HL-60/S4 (cell line): Measurements from ENCODE around the gene ABI3.
"Not testable (repeated sequence)": the region's sequence is repeated elsewhere in the genome, so short reads cannot be mapped to it uniquely, and the experiment has no call there.

Experiments
- in situ Hi-C: fragments of 300-500 bp; cut with MboI; formaldehyde crosslinking; loops from 2 replicates; pipeline ENCODE4 v1.14.3; 2022; ENCODE audit warnings: low sequenced_read_pairs

ABI3 gene

GRCh38 chr17:49210158-49211029 is at the start of gene ABI3, which contains the start of gene GNGT2:
ABI3 (plus strand) TSS chr17:49210707; CDS start chr17:49210725, 18 bp downstream.
GNGT2 (minus strand) TSS chr17:49210574; CDS start chr17:49207422, 3,152 bp downstream.
- in situ Hi-C loops, result no loop called here

DNA sequence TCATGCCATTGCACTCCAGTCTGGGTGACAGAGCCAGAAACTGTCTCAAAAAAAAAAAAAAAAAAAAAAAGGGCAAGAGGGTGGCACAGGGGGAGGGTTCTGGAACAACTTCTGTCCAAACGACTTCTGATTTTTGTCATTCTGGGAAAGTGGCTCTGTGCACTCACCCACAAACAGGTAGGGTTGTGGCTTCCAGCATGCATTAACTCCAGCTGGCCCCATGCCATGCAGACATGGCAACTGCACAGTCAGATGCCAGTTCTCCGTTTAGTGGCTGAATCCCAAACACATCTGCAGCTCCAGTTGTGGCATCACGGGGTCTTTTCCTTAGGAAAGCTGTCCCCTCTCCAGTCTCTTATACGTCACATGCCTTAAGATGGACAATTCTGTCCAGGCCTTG is 47.6 kb upstream of the ABI3 start:
- in situ Hi-C loops, result no loop called here

GRCh38 chr17:49165143-49165542 is 45.4 kb upstream of the ABI3 start:
- in situ Hi-C loops, result no loop called here

DNA sequence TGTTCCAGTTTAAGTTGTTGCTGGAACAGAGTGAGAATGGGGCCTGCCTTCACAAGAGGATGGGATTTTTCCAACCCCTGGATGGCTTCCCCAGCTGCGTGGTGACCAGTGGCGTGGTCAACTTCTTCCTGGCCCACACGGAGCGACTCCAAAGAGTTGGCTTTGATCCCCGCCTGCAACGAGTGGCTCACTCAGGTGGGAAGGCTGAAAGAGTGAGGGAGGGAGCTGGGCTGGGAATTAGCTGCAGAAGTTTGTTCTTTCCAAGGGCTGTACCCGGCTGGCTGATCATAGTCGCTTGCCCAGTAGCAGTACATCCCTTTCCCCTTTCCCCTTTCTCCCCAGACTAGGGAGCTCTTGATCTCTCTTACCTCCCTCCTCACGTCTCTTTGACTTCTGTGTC is 41.8 kb upstream of the ABI3 start:
- in situ Hi-C loops, result no loop called here

DNA sequence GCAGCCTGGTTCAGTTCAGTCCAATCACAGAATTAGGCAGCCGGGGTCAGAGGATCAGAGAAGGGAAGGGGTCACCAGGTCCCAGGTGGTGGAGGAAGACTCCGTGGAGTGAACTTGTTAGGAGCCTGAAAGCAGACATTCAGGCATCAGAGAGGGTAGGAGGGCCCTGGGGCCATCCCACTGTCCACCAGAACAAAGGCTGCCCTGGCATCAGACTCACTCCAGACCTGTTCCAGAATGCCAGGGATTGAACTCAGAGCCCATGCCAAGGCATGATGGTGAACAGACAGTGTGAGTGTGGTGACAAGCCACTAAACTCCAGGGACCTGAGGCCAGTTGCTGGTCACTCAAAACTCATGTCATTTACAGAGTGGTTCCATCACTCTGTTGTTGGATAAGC is 40.3 kb upstream of the ABI3 start:
- in situ Hi-C loops, result loop anchor here (10.0 kb wide), 1 partner anchor 115 kb away; no protein-coding TSS in a partner anchor

DNA sequence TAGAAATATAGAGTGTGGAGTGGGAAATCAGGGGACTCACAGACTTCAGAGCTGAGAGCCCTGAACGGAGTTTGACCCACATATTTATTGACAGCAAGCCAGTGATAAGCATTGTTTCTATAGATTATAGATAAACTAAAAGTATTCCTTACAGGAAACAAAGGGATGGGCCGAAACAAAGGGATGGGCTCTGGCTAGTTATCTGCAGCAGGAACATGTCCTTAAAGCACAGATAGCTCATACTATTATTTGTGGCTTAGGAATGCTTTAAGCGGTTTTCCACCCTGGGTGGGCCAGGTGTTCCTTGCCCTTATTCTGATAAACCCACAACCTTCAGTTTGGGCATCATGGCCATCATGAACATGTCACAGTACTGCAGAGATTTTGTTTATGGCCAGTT is 39.8 kb upstream of the ABI3 start:
- in situ Hi-C loops, result loop anchor here (10.0 kb wide), 1 partner anchor 114 kb away; no protein-coding TSS in a partner anchor

GRCh38 chr17:49175978-49176377 is 34.5 kb upstream of the ABI3 start:
- in situ Hi-C loops, result loop anchor here (10.0 kb wide), 1 partner anchor 109 kb away; no protein-coding TSS in a partner anchor

DNA sequence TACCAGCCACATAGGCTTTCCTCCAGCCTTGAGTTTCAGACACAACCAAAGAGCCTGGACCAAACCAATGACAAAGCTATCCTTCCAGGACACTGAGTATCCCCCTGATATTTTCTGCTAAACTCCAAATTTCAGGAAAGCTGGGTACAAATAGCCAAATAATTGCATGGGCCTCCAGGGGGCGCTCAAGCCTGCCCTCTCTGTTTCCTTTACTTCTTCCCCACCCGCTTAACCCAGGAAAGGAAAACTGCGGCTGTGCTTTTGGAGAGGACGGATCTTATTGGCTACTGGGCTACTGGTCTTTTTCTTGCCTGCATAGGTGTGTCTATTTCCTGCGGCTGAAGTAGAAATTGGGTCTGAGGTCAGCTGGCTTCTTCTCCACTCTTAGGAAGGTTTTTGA is 30.2 kb upstream of the ABI3 start:
- in situ Hi-C loops, result no loop called here

DNA sequence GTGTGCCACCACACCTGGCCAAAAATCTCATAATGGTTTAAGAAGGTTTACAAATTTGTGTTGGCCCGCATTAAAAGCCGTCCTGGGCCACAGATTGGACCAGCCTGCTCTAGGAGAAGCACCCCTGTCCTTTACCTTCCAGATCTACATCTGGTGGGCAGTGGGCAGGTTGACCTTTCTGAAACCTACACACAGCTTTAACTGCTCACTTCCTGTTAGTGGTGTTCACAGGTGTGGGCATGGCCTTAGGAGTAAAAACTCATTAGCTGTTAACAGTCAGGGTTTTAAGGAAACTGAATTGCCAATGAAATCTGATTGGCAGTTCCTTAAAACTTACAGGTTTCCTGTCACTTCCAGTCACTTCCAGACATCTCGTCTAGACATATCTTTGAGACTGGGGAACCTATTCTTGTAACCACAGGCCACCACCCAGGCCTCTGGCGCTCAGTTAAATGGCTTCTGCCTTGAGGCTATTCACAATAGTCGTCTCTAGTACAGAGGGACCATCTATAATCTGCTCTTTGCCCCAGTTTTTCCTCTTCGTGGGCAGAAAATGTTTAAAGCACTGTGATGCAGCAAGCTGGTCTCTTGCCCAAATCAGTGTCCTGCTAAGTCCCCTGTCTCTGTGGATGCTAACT is 29.4 kb upstream of the ABI3 start:
- in situ Hi-C loops, result no loop called here

DNA sequence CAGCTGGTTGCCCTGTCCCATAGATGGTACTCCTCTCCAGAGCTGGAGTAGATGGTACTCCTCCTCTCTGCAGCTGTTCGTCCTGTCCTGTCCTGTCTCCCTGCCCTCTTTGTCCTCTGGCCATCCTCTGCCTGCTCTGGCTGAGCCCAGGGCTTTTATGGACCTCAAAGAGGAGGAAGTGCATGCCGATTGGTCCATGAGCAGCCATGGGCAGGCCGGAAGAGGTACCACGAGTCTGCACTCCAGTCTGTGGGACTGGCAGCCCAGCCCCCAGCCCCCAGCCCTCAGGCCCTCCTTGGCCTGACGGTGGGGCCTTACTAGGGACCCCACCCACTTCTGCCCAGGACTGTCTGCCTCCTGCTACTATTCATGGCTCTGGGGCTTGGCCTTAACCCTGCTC is 27.2 kb upstream of the ABI3 start:
- in situ Hi-C loops, result no loop called here

GRCh38 chr17:49183801-49184200 is 26.7 kb upstream of the ABI3 start:
- in situ Hi-C loops, result no loop called here

- in situ Hi-C loops, result not testable (repeated sequence)
These were observed 26.0 kb upstream of the ABI3 start for GRCh38 chr17:49184522-49184921.

DNA sequence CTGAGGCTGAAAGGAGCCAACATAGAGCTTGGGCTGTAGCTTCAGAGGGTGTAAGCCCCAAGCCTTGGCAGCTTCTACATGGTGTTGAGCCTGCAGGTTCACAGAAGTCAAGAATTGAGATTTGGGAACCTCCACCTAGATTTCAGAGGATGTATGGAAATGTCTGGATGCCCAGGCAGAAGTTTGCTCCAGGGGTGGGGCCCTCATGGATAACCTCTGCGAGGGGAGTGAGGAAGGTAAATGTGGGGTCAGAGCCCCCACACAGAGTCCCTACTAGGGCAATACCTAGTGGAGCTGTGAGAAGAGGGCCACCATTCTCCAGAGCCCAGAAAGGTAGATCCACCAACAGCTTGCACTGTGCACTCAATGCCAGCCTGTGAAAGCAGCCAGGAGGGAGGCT is 25.1 kb upstream of the ABI3 start:
- in situ Hi-C loops, result not testable (repeated sequence)

GRCh38 chr17:49187301-49187700 is 23.2 kb upstream of the ABI3 start:
- in situ Hi-C loops, result no loop called here

GRCh38 chr17:49190932-49191331 is 19.6 kb upstream of the ABI3 start:
- in situ Hi-C loops, result no loop called here

DNA sequence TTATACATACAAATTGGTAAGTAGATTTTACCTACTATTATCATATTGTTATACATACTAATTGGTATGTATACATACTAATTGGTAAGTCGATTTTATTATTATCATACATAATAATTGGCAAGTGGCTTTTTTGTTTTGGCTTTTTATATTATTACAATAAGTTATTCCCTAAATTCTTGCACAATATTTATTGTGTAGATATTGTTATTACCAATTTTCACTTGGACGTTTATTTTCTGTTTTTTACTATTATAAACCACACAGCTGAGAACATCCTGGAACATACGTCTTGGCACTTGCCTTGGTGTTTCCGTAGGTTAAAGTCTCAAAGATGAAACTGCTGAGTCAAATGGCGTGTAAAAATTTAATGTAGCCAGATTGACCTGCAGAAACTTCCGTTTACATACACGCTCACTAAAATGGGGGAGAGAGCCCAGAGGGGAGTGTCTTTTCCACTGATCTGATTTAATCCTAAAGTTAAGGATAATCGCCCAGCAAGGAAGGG is 19.0 kb upstream of the ABI3 start:
- in situ Hi-C loops, result no loop called here

DNA sequence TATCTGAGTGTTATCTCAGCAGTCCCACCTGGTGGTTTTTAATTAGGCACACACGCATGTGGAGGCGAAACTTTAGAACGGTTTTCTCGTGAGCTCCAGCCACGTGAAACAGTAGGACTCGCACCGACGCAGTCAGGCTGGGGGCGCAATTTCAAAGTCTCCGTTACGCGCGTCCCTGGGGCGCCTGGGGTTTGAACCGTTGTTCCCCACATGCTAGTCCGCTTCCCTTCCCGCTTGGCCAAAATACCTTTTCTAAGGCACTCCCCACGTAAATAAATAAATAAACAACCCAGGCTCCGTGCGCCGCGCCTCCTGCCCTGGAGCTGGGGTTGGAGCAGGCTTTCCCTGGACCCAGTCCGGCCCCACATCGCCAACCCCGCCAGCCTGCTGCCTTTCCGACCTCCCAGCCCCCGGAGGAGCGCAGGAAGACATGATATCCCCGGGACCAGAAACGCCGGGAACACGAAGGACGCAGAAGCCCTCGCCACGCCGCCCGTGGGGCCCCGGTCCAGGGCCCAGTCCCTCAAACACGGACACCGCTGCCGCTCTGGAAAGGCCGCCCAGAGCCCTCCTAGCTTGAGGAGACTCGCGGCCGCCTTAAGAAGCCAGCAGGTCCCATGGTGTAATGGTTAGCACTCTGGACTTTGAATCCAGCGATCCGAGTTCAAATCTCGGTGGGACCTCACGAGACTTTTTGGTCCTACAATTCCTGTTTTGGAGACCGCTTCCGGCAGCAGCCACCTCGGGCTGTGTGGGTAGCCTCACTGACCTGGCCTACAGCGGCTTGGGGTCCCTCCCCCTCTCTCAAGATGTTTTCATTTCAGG is 18.4 kb upstream of the ABI3 start:
- in situ Hi-C loops, result no loop called here

DNA sequence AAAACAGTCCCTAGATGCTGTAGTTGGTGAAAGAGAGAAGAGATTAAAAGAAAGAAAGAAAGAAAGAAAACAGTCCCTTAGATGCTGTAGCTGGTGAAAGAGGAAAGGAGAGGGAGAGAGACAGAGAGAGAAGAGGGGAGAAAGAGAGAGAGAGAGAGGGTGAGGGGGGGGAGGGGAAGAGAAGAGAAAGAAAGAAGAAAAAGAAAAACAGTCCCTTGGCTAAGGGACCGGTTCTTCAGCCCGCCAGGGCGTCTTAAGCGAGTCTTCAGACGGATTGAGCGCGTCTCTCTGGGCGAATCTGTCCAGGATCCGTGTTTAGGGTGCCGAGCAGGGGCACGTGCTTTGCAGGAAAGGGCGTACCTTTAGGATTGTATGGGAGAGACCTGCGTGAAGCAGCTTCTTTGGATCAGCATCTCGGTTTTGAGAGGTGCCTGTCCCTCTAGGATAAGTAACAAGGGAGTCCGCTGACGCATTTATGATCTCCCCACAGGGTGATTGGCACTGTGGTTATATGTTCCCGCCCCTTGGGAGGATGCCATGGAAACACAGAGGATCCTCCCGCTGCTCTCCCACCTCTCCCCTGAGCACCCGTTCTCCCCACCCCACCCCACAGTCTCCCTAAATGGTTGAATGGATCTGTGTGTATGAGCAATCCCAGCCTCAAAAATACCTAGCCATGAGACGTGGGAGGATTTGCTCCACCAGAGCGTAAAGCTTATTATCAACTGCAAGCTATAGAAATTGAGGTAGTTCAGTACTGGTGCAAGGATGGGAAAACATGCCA is 16.8 kb upstream of the ABI3 start:
- in situ Hi-C loops, result no loop called here

GRCh38 chr17:49194297-49194607 is 16.3 kb upstream of the ABI3 start:
- in situ Hi-C loops, result no loop called here

DNA sequence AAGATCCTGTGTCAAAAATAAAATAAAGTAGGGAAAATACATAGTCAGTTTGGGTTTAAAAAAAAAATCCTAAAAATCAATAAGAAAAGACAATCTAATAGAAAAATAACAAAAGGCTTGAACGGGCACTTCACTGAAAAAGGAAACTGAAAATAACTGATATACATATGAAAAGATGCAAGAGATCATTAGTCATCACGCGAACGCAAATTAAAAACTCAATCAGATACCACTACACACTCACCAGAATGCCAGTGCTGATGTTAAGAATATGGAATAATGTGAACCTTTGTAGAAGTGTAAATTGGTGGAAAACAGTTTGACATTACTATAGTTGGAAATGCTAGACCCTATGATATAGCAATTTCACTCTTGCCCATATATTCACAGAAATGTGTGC is 14.8 kb upstream of the ABI3 start:
- in situ Hi-C loops, result no loop called here
